Spleen (tissue), 7 donors: ENCODE data around the gene GDPD3.

ENCODE experiments used
- POLR2A ChIP-seq, 3 donors: fragments of 450-650 bp; IDR thresholded peaks; one replicate each; pipeline ENCODE4 v1.5.1; 2017; ENCODE audit warnings: antibody characterized with exemption in 3 of 3, mild to moderate bottlenecking in 1 of 3
- TF ChIP-seq, protein P1 (sequence below), 11 experiments: fragments of 200-600 bp in 7 of 11; fragments of 450-650 bp in 4 of 11; sonication (generic) in 4 of 11; IDR thresholded peaks in 8 of 11; conservative IDR thresholded peaks in 3 of 11; 1 replicate in 7 of 11; 2 replicates in 4 of 11; pipeline versions ENCODE4 v1.4.0 to v1.8.0; 2016 to 2021; ENCODE audit warnings: antibody characterized with exemption in 11 of 11, inconsistent platforms in 4 of 11, mild to moderate bottlenecking in 1 of 11
- donor health status: DM: no; HTN: no; CAD: no; lungs with moderate emphysema.
- donor health status: DM: no; HTN: no; CAD: no.
- donor health status: DM: no; HTN: no; CAD: no.

DNA sequence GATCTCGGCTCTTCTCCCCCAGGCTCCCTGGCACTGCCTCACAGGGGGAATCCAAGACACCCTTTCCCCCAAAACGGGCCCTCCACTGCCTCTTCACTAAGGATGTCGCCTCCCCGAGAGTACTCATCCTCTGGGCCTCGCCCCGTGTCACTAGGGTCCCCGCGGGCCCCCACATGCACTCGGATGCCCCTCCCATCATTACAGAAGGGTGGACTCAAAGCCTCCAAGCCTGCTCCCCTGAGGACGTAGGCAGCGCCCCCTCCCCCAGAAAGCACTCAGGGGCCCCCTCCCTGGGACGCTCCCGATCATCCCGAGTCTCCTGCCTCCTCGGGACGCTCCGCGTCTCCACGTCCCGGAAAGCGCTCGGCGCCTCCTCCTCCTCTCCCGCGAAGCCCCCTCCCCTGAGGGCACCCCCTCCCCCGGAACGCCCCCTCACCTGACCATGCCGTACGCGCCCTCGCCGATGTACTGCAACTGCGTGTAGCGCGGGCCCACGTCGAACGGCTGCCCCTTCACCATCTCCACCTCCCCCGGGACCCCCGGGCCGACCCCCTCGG, 9.3 kb upstream of the GDPD3 start:
- TF ChIP-seq, protein P1, sequence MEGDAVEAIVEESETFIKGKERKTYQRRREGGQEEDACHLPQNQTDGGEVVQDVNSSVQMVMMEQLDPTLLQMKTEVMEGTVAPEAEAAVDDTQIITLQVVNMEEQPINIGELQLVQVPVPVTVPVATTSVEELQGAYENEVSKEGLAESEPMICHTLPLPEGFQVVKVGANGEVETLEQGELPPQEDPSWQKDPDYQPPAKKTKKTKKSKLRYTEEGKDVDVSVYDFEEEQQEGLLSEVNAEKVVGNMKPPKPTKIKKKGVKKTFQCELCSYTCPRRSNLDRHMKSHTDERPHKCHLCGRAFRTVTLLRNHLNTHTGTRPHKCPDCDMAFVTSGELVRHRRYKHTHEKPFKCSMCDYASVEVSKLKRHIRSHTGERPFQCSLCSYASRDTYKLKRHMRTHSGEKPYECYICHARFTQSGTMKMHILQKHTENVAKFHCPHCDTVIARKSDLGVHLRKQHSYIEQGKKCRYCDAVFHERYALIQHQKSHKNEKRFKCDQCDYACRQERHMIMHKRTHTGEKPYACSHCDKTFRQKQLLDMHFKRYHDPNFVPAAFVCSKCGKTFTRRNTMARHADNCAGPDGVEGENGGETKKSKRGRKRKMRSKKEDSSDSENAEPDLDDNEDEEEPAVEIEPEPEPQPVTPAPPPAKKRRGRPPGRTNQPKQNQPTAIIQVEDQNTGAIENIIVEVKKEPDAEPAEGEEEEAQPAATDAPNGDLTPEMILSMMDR (IDR thresholded peaks at IDR 0.05 in 8 of 11, conservative IDR thresholded peaks at IDR 0.05 in 3 of 11) = no peak
- no peak for TF ChIP-seq POLR2A (IDR thresholded peaks at IDR 0.05)
